Skeletal muscle satellite cell (primary cell): Measurements from ENCODE around the gene TP63. TPM values are rescaled to one million over a fixed set of nuclear protein-coding genes. Genes with fewer than 3 reads are reported as not detected.
"Not testable (repeated sequence)": the region's sequence is repeated elsewhere in the genome, so short reads cannot be mapped to it uniquely, and the experiment has no call there.

ENCODE experiments used
- H3K27me3 ChIP-seq: 2 replicates; pipeline ENCODE4 v1.7.0; 2013; ENCODE audit warnings: low read length; ENCODE audit not compliant: control insufficient read depth, insufficient read depth
- H3K36me3 ChIP-seq: 2 replicates; pipeline ENCODE4 v1.7.0; 2013; ENCODE audit warnings: mild to moderate bottlenecking, control low read depth, low read length; ENCODE audit not compliant: insufficient read depth
- H3K4me1 ChIP-seq: 2 replicates; pipeline ENCODE4 v1.7.0; 2013; ENCODE audit warnings: low read length; ENCODE audit not compliant: control insufficient read depth, insufficient read depth
- H3K4me2 ChIP-seq: 2 replicates; pipeline ENCODE4 v1.7.0; 2013; ENCODE audit warnings: mild to moderate bottlenecking, low read length
- H3K4me3 ChIP-seq: 2 replicates; pipeline ENCODE4 v1.7.0; 2013; ENCODE audit warnings: low read length
- H3K9ac ChIP-seq: 2 replicates; pipeline ENCODE4 v1.7.0; 2013; ENCODE audit warnings: mild to moderate bottlenecking, low read depth, low read length, moderate library complexity
- H3K9me3 ChIP-seq: replicated peaks from 2 replicates; pipeline ENCODE4 v1.7.0; 2013; ENCODE audit warnings: mild to moderate bottlenecking, control low read depth, low read length
- total RNA-seq: library from RNA; depleted of rRNA; stranded (reverse); fragments of >200 nt; gene quantifications from 2 replicates; pipeline ENCODE4 v1.2.3, GENCODE V29; 2012; rRNA removed

The TP63 gene
- under 0.01 and 0.44 TPM in 2 replicates for total RNA-seq

DNA sequence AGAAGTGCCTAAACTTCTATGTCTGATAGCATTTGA lies at the start of gene TP63:
Gene TP63, plus strand, starts transcription at position 17 of the 36 bp plus-strand sequence. CDS start 127 bp downstream, outside the sequence.
- H3K4me3 ChIP-seq = peak within 1 kb of the TSS; percentile 9
- H3K27me3 ChIP-seq = no peaks in the 10 kb centered on the region
- H3K9ac ChIP-seq = peak within 1 kb of the TSS; percentile 10
- H3K4me1 ChIP-seq = peaks cover 15% of the 10 kb centered on the region
- peak within 1 kb of the TSS; percentile 44 for H3K4me2 ChIP-seq
- H3K9me3 ChIP-seq = no peaks in the 10 kb centered on the region
- no peaks in the 10 kb centered on the region for H3K36me3 ChIP-seq

DNA sequence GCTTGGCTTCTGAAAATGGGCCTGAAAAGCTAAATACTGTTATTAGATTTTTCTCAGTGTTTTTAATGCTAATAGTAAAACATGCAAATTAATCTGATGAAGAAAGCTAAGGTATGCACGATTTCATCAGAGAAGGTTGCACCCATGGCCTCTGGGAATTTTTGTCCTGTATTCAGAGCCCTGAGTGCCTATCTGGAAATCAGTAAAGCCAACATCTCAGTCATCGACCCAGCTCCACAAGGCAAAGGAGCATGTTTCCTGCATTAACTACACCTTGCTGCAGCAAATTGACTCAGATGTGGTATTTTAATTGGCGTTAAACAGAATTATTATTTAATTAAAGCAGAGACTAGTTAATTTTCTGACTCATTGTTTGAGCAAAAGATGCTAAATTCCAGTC lies 49.0 kb upstream of the TP63 start:
- Histone ChIP-seq H3K4me1 (no peaks in the 10 kb centered on the region), H3K4me3 (no peak overlapping the region)

DNA sequence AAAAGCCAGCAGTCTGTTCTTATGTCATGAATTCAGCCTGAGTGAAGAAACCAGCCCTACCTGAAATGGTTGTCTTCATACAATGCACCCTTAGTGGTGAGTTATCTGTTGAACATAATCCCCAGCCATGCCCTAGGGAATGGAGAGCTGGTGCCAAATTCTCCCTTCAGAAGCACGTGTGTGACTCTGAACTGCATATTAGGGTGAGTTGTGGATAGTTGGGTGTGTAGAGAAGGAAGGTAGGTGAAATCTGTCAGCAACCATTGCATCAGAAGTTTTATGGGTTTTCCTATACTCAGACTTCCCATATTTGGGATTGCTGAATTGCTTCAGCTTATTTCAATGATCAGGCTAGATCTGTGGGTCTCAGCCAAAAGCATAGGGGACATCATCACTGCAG lies 46.5 kb upstream of the TP63 start:
- Histone ChIP-seq H3K36me3 (no peaks in the 10 kb centered on the region), H3K4me1 (peaks cover 19% of the 10 kb centered on the region), H3K27me3 (no peaks in the 10 kb centered on the region), H3K9me3 (no peaks in the 10 kb centered on the region), H3K4me3 (no peak overlapping the region), H3K4me2 (no peak overlapping the region), H3K9ac (no peak overlapping the region)

More for the DNA sequence above, 49.0 kb upstream of the TP63 start:
- H3K9ac ChIP-seq = no peak overlapping the region
- H3K27me3 ChIP-seq = no peaks in the 10 kb centered on the region
- H3K4me2 ChIP-seq = no peak overlapping the region
- H3K9me3 ChIP-seq = no peaks in the 10 kb centered on the region
- no peaks in the 10 kb centered on the region for H3K36me3 ChIP-seq

DNA sequence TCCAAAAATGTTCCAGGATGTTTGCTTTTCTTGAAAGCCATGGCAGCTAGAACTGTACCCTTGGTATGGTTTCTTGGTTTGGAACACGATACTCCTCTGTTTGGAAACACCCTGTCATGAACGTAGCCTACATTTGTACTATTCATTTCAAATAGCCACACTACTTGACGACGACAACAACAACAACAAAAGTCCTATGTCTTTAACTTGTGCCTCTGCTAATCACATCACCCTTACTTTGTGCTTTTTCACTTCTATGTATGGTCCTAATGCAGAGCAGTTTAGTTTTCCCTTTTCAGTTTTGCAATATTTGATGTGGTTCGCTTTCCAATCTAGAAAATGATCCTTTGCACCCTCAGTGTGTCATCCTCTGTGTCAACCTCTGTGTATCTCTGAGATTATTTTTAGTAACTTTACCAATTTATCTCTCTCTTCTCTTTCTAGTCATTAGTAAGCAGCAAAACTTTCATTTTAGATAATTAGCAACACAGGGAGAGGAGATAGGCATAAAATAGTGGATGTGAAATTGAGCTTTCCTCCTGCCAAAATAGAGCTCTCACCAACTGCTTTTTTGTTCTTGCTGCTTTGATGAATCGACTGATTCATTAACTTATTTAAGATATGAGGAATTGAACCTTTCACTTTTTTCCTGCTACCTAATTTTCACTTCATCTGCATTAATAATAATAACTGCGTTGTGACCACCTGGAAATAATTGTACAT lies 44.1 kb upstream of the TP63 start:
- Histone ChIP-seq H3K27me3 (no peaks in the 10 kb centered on the region), H3K4me2 (no peak overlapping the region), H3K4me1 (peaks cover 19% of the 10 kb centered on the region), H3K9me3 (no peaks in the 10 kb centered on the region), H3K4me3 (no peak overlapping the region), H3K36me3 (no peaks in the 10 kb centered on the region), H3K9ac (no peak overlapping the region)

DNA sequence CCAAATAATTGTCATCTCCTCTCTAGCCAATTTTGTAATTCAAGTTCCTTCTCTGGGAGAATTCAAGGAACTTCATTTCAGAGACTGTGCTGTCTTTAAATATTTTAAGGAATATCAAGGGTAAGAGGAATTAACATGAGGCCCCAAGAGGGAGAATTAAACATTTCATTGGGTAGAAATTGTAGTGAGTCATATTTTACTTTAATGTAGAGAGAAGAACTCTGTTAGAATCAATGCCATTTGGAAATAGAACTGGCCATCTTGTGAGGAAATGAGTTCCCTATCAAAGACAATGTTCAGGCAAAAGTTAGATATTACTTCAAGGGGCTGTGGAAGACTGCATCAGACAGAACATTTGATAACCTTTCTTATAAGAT lies 43.5 kb upstream of the TP63 start:
- no peaks in the 10 kb centered on the region for H3K36me3 ChIP-seq
- no peak overlapping the region for H3K9ac ChIP-seq

DNA sequence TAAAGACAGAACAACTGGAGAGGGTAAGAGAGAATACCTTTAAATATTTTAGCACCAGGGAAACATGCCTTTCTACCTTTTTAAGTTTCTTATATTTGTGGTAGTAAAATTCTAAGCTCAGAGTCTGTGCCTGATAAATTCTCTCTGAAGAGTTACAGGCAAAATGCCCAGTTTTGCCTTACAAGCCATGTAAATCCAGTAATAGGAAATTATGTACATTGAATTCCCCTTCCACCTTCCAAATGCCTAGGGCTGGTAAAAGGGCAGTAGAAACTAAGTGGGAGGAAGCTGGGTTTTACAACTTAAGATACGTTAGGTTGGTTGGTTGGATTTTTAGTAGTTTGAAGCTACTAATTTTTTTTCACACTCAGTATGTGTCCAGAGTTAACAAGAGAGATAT lies 43.1 kb upstream of the TP63 start:
- no peaks in the 10 kb centered on the region for H3K9me3 ChIP-seq
- no peaks in the 10 kb centered on the region for H3K36me3 ChIP-seq
- peaks cover 19% of the 10 kb centered on the region for H3K4me1 ChIP-seq
- no peak overlapping the region for H3K4me3 ChIP-seq
- H3K27me3 ChIP-seq = no peaks in the 10 kb centered on the region
- no peak overlapping the region for H3K9ac ChIP-seq
- H3K4me2 ChIP-seq = peak overlapping the region; percentile 71

More for the DNA sequence above, 43.5 kb upstream of the TP63 start:
- H3K4me3 ChIP-seq = no peak overlapping the region
- no peaks in the 10 kb centered on the region for H3K27me3 ChIP-seq
- H3K4me2 ChIP-seq = no peak overlapping the region
- no peaks in the 10 kb centered on the region for H3K9me3 ChIP-seq
- H3K4me1 ChIP-seq = peaks cover 19% of the 10 kb centered on the region

DNA sequence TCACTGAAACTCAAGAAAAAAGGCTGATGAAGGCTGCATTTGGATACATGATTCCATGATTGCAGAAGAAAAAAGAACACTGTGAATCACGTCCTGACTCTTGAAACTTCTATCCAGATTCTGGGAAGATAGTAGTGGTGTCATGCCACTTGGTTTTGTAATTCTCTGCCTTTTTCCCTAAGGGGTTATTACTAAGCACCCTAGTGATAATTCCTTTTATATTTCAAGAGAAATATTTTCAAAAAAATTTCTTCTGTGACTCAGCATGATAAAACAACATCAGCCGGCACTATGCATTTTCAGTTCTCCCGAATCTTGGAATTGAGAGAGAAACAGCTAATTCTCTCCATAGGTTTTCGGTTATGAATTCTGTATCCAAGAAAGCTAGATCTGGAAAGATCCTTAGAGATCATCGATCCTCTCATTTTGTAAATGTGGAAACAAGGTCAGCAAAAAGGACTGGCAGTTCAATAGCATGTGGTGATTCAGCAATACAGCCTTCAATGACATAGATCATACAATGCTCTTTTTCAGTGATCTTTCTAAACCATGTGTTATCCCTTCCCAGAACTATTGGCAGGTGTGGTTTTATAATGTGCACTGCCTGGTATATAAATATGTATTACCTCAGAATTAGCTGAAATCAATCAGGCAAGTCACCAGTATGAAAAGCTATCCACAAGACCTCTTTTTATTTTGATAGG lies 42.6 kb upstream of the TP63 start:
- Histone ChIP-seq H3K27me3 (no peaks in the 10 kb centered on the region), H3K4me3 (peak overlapping the region; percentile 39)

DNA sequence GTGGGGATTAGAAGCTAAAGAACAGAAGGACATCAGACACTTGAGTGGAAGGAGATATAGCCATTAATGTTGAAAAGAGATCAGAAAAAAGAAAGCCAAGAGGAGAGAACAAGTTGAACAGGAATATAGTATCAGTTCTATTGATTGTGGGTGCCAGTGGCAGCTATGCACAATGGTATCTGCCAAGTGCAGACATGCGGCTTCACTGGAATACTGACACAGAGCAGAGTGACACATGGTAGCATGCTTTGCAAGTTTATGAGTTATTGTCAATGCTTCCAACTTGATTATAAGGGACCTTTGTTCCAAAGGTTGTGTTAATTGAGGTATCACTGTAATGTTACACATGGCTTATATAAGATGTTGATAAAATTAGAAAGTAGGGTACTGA lies 42.0 kb upstream of the TP63 start:
- Histone ChIP-seq H3K36me3 (no peaks in the 10 kb centered on the region), H3K9me3 (no peaks in the 10 kb centered on the region), H3K9ac (no peak overlapping the region), H3K4me2 (peak overlapping the region; percentile 71), H3K27me3 (no peaks in the 10 kb centered on the region), H3K4me1 (peaks cover 19% of the 10 kb centered on the region), H3K4me3 (no peak overlapping the region)

More for the DNA sequence above, 42.6 kb upstream of the TP63 start:
- Histone ChIP-seq H3K9me3 (no peaks in the 10 kb centered on the region), H3K9ac (no peak overlapping the region), H3K4me2 (peak overlapping the region; percentile 71), H3K36me3 (no peaks in the 10 kb centered on the region), H3K4me1 (peaks cover 19% of the 10 kb centered on the region)

DNA sequence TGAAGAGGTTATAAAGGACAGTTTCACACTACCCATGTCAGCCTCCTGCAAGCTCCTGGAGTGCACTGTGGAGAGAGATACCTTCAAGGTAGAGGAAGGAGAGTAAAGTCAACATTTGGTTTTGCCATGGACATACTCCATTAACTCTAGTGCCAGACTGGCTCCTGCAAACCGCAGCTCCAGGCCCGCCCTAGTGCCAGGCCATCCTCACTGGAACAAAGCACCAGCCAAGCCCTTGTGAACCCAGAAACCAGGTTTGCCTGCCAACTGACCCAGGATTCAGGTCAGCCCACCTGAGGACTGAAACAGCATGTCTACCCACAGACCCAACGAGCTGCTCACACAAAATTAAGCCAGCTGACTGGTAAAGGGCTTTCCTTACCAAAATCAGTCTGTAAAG lies 41.0 kb upstream of the TP63 start:
- no peaks in the 10 kb centered on the region for H3K36me3 ChIP-seq
- no peak overlapping the region for H3K9ac ChIP-seq
- no peak overlapping the region for H3K4me3 ChIP-seq
- H3K27me3 ChIP-seq = no peaks in the 10 kb centered on the region
- no peaks in the 10 kb centered on the region for H3K9me3 ChIP-seq
- H3K4me1 ChIP-seq = peaks cover 19% of the 10 kb centered on the region
- no peak overlapping the region for H3K4me2 ChIP-seq

DNA sequence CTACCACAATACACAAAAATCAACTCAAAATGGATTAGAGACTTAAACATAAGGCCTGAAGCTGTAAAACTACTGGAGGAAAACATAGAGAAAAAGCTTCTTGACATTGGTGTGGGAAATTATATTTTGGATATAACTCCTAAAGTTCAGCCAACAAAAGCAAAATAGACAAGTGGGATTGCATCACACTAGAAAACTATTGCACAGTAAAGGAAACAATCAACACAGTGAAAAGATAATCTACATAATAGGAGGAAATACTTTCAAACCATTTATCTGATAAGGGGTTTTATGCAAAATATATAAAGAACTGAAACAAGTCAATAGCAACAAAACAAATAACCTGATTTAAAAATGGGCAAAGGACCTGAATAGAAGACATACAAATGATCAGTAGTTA lies 37.6 kb upstream of the TP63 start:
- Histone ChIP-seq H3K4me1 (peaks cover 7% of the 10 kb centered on the region), H3K4me3 (no peak overlapping the region), H3K9ac (no peak overlapping the region), H3K4me2 (no peak overlapping the region), H3K9me3 (no peaks in the 10 kb centered on the region), H3K36me3 (no peaks in the 10 kb centered on the region), H3K27me3 (no peaks in the 10 kb centered on the region)

DNA sequence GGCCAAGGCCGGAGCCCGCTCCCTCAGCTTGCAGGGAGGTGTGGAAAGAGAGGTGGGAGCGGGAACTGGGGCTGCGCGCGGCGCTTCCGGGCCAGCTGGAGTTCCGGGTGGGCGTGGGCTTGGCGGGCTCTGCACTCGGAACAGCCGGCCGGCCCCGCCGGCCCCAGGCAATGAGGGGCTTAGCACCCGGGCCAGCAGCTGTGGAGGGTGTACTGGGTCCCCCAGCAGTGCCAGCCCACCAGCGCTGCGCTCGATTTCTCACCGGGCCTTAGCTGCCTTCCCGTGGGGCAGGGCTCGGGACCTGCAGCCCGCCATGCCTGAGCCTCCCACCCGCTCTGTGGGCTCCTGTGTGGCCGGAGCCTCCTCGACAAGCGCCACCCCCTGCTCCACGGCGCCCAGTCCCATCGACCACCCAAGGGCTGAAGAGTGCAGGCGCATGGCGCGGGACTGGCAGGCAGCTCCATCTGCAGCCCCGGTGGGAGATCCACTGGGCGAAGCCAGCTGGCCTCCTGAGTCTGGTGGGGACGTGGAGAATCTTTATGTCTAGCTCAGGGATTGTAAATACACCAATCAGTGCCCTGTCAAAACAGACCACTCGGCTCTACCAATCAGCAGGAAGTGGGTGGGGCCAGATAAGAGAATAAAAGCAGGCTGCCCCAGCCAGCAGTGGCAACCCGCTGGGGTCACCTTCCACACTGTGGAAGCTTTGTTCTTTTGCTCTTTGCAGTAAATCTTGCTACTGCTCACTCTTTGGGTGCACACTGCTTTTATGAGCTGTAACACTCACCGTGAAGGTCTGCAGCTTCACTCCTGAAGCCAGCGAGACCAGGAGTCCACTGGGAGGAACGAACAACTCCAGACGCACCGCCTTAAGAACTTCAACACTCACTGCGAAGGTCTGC lies 34.9 kb upstream of the TP63 start:
- H3K4me2 ChIP-seq, H3K36me3 ChIP-seq, H3K4me1 ChIP-seq, H3K27me3 ChIP-seq, H3K4me3 ChIP-seq, H3K9ac ChIP-seq, H3K9me3 ChIP-seq: not testable (repeated sequence)
